ENCODE measurements around the gene CCDC69.

CCDC69 gene

DNA sequence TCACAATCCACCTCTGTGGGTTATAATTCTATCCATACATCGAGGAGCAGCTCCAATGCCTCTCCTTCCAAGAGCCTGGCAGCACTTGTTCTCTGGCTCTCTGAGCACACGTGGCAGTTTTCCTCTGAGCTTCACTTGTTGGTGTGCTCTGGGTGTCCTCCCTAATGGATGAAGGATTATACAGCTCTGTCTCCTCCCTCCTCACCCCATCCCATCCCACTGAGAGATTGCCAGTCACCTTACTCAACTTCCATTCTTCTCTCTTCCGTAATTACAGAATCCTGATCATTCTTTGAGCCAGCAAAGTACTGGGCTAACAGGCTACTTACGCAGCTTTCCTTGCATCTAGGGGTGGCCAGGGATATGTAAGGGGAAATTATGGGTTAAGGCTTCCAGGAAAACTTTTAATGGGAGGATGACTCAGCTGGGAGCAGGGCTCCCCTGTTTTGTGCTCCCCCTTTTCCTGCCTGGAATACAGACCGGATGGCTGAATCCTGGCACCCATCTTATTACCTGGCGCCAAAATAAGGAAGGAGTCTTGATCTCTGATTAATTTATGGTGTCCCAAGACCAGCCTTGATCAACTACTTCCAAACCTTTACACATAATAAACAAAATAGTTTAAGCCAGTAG, 6.3 kb upstream of the CCDC69 start:
- TF ChIP-seq, protein P1, sequence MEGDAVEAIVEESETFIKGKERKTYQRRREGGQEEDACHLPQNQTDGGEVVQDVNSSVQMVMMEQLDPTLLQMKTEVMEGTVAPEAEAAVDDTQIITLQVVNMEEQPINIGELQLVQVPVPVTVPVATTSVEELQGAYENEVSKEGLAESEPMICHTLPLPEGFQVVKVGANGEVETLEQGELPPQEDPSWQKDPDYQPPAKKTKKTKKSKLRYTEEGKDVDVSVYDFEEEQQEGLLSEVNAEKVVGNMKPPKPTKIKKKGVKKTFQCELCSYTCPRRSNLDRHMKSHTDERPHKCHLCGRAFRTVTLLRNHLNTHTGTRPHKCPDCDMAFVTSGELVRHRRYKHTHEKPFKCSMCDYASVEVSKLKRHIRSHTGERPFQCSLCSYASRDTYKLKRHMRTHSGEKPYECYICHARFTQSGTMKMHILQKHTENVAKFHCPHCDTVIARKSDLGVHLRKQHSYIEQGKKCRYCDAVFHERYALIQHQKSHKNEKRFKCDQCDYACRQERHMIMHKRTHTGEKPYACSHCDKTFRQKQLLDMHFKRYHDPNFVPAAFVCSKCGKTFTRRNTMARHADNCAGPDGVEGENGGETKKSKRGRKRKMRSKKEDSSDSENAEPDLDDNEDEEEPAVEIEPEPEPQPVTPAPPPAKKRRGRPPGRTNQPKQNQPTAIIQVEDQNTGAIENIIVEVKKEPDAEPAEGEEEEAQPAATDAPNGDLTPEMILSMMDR (IDR thresholded peaks at IDR 0.05; ENCODE audit: low read depth, low read length): no peak
- H3K4me3 ChIP-seq (ENCODE audit: low read depth, low read length): no peak overlapping the region

DNA sequence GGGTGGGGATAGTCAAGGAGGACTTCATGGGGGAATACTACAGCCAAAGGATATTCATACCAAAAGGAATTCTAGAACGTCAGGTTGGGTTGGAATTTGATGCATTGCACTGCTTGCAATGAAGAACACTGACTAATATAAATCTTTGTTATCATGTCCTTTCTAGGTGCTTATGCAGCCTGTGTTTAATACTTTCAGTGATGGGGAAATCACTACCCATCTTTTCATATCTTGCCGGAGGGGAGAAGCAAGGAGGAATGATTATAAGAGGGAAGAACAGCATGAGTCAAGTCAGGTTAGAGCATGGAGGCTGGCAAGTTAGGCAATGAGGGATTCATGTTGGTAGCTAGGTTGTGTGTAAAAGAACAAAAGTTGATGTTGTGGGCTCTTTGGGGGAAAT, 5.1 kb upstream of the CCDC69 start:
- H3K4me3 ChIP-seq (ENCODE audit: low read depth, low read length): no peak overlapping the region
- TF ChIP-seq, protein P1 (IDR thresholded peaks at IDR 0.05; ENCODE audit: low read depth, low read length): no peak

DNA sequence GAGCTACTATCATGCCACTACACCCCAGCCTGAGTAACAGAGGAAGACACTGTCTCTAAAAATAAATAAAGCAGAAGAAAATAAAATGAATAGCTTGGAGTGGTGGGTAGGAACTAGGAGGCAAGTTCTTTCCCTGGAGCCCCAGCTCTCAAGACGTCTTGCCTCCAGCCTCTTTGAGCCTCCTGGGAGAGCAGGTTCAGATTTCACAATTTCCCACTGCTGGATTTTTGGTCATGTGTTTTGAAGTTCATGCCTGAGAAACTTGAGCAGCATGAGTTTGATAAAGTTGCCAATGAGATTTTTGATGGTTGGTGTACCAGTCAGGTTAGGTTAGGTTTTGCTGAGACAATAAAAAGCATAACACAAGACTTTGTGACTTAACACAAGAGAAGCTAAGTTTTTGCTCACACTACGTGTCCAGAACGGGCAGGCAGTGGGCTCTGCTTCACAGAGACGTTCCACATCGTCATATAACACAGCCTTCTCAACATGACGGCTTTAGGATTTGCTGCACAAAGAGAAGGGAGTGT, 4.1 kb upstream of the CCDC69 start:
- no peak overlapping the region for H3K4me3 ChIP-seq (ENCODE audit: low read depth, low read length)
- TF ChIP-seq, protein P1 (IDR thresholded peaks at IDR 0.05; ENCODE audit: low read depth, low read length): no peak

DNA sequence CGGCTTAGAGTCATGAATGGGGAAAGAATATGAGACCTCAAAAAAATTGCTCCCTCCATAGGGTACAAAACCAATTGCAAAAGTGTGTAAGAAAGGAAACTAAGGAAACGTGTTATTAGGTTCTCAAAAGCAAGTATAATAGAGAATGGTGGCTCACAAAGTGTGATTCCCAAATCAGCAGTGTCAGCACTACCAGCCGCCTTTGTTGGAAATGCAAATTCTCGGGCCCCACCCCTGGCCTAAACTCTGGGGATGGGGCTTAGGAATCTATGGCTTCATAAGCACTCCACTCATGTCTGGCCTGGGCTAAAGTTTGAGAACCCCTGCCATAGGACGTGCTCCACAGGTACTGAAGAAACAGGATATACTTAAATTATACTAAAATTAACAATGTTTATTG, 1.6 kb upstream of the CCDC69 start:
- TF ChIP-seq, protein P1 (IDR thresholded peaks at IDR 0.05; ENCODE audit: low read depth, low read length): no peak
- H3K4me3 ChIP-seq (ENCODE audit: low read depth, low read length): no peak overlapping the region

DNA sequence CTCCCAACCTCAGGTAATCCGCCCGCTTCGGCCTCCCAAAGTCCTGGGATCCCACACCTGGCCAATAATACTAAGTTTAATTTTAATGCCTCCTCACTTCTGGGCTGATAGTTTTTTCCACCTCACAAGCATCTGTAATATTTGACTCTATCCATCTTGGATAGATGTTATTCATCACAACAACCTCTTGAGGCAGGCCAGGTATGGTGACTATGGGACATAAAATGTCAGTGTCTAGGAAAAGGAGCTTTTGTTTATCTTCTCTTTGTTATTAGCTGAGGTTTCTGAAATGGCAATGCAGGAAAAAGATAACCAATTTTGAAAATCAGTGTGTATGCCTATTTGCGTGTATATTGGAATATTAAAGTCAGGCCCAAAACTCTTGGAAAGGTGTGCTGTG, 1.2 kb upstream of the CCDC69 start:
- H3K4me3 ChIP-seq (ENCODE audit: low read depth, low read length): no peak overlapping the region
- TF ChIP-seq, protein P1 (IDR thresholded peaks at IDR 0.05; ENCODE audit: low read depth, low read length): no peak

DNA sequence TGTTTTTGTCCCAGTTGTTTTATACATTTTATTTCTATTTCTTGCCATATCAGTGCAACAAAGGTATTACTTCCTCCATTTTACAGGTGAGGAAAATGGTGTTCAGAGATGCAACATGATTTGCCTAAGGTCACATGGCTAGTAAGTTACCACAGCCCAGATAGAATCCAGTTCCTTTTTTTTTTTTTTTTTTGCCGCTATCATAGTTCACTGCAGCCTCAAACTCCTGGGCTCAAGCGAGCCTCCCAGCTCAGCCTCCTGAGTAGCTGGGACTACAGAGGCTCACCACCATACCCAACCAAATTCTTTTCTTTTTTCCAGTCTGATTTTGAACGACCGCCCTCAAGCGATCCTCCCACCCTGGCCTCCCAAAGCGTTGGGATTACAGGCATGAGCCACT, 480 bp upstream of the CCDC69 start:
- H3K4me3 ChIP-seq (ENCODE audit: low read depth, low read length): peak overlapping the region; percentile 60; the same call in 1 of the 2 replicates
- TF ChIP-seq, protein P1 (IDR thresholded peaks at IDR 0.05; ENCODE audit: low read depth, low read length): no peak

DNA sequence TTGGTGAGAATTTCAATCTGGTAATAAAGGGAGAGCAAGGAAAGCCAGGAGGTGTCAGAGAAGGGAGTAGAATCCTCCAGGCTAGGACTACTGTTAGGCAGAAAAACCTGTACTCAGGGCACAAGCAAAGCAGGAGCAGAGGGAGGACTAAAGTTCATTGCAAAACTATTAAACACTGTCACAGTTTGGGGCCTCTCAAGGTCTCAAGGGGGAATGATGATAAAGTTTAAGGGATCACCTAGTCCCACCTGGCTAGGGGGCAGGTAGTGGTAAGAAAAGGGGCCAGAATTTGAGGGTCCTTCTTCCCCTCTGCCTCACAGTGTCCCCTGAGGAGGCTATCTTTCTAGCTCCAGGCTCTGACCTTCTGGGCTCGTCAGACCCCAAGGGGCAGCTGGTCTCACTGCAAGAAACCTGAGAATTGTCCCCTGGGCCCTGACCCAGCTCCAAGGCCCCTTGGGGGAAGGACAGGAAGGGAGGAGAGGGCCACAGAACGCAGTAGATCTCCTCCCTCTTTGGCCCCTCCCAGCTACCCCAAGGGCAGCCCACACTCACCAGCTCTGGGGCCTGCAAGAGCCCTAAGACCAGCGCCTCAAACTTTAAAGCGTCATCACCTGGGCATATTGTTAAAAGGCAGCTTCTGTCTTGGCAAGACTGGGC, 974 bp downstream of the CCDC69 start:
- peak overlapping the region; percentile 60; the same call in 1 of the 2 replicates for H3K4me3 ChIP-seq (ENCODE audit: low read depth, low read length)
- TF ChIP-seq, protein P1 (IDR thresholded peaks at IDR 0.05; ENCODE audit: low read depth, low read length): no peak

Measured in WI38 (cell line).